GM12878 (cell line): Measurements from ENCODE around the gene SCRN2. TPM values are rescaled to one million over a fixed set of nuclear protein-coding genes. Genes with fewer than 3 reads are reported as not detected.

Experiments used
- ATAC-seq: fragments of 200-7000 bp; cut with Tn5 transposase; 3 replicates; pipeline ENCODE4 v1.9.1; 2020; ENCODE audit warnings: mild to moderate bottlenecking, moderate library complexity
- BruUV-seq: library from RNA; stranded (reverse); fragments of 400-500 nt; replicated peaks from 2 replicates; lab custom pipeline; 2021; lab: Mats Ljungman, UMichigan
- CTCF ChIA-PET: fragments of 300-600 bp; sonication (Branson Sonifier 250); formaldehyde crosslinking; extraction: SDS; loops from one replicate; lab custom pipeline; 2021; ENCODE audit warnings: inconsistent platforms; lab: Yijun Ruan, JAX
- POLR2A ChIA-PET: fragments of 350-600 bp; formaldehyde crosslinking; extraction: SDS; loops from one replicate; lab custom pipeline; 2021; ENCODE audit warnings: inconsistent platforms; lab: Charles Lee
- RAD21 ChIA-PET: fragments of 300-600 bp; sonication (Branson Sonifier 250); formaldehyde crosslinking; loops from one replicate; lab custom pipeline; 2023; ENCODE audit warnings: antibody characterized with exemption; ENCODE audit not compliant: unreplicated experiment; lab: Charles Lee
- SMC1A ChIA-PET: fragments of 300-600 bp; sonication (Branson Sonifier 250); formaldehyde crosslinking; loops from one replicate; lab custom pipeline; 2023; ENCODE audit not compliant: unreplicated experiment, uncharacterized antibody; lab: Charles Lee
- DNase-seq: peaks from one replicate; pipeline ENCODE4 v3.0.0-alpha.2; 2011; ENCODE audit warnings: low read depth, low spot score
- FAIRE-seq: peaks from 3 replicates; lab custom pipeline; 2011; peaks lifted over from hg19 to GRCh38; lab: Jason Lieb, UNC
- H2AFZ ChIP-seq: 2 replicates; pipeline ENCODE4 v1.6.0; 2011; ENCODE audit warnings: low read depth, low read length, control low read depth; ENCODE audit not compliant: control insufficient read depth
- H3K27ac ChIP-seq: 2 replicates; pipeline ENCODE4 v1.5.1; 2011; ENCODE audit warnings: control low read depth; ENCODE audit not compliant: control insufficient read depth, insufficient read depth
- H3K27me3 ChIP-seq, 2 experiments: replicated peaks in 1 of 2; 2 replicates each; pipeline versions ENCODE4 v1.6.0 to v1.6.1; 2011; ENCODE audit warnings: low read length in 1 of 2; ENCODE audit not compliant: control insufficient read depth in 2 of 2, insufficient read depth in 2 of 2
- H3K36me3 ChIP-seq, 2 experiments: 2 replicates each; pipeline ENCODE4 v1.5.1; 2011; ENCODE audit warnings: low read length in 1 of 2; ENCODE audit not compliant: control insufficient read depth in 2 of 2, insufficient read depth in 2 of 2
- H3K4me1 ChIP-seq: 2 replicates; pipeline ENCODE4 v1.6.1; 2011; ENCODE audit warnings: mild to moderate bottlenecking, low read length, moderate library complexity, mixed read lengths; ENCODE audit not compliant: control insufficient read depth, insufficient read depth
- H3K4me2 ChIP-seq: 2 replicates; pipeline ENCODE4 v1.6.0; 2011; ENCODE audit warnings: control low read depth; ENCODE audit not compliant: control insufficient read depth, insufficient read depth
- H3K4me3 ChIP-seq: fragments of 200-600 bp; sonication (generic); 2 replicates; pipeline ENCODE4 v1.5.1; 2016
- H3K79me2 ChIP-seq: 2 replicates; pipeline ENCODE4 v1.6.0; 2011; ENCODE audit warnings: low read length; ENCODE audit not compliant: control insufficient read depth, insufficient read depth
- H3K9ac ChIP-seq: 2 replicates; pipeline ENCODE4 v1.8.0; 2011; ENCODE audit warnings: low read length, control low read depth, mixed read lengths; ENCODE audit not compliant: control insufficient read depth, insufficient read depth
- H3K9me3 ChIP-seq: replicated peaks from 3 replicates; pipeline ENCODE4 v1.5.1; 2011; ENCODE audit warnings: mild to moderate bottlenecking, low read length; ENCODE audit not compliant: control insufficient read depth, insufficient read depth
- H4K20me1 ChIP-seq: 2 replicates; pipeline ENCODE4 v1.6.0; 2011; ENCODE audit not compliant: control insufficient read depth, insufficient read depth
- BMI1 ChIP-seq: fragments of 450-650 bp; IDR thresholded peaks from 2 replicates; pipeline ENCODE4 v1.6.1; 2016; ENCODE audit warnings: mild to moderate bottlenecking, moderate library complexity, borderline replicate concordance
- FOXM1 ChIP-seq: IDR thresholded peaks from 2 replicates; pipeline ENCODE4 v1.6.1; 2012; ENCODE audit warnings: low read depth, mild to moderate bottlenecking, inconsistent platforms, low read length, moderate library complexity
- HDAC2 ChIP-seq: fragments of 200-600 bp; sonication (generic); IDR thresholded peaks from 2 replicates; pipeline ENCODE4 v1.6.1; 2017
- JUND ChIP-seq: IDR thresholded peaks from 2 replicates; pipeline ENCODE4 v1.6.1; 2012; ENCODE audit warnings: low read depth, mild to moderate bottlenecking, low read length, improper control_type of control experiment, moderate library complexity
- TCF12 ChIP-seq: IDR thresholded peaks from 2 replicates; pipeline ENCODE4 v1.6.1; 2011; ENCODE audit warnings: low read depth, mild to moderate bottlenecking, low read length
- WGBS: methylation state at CpG from one replicate; pipeline ENCODE4 v1.1.6; 2016; ENCODE audit warnings: low lambda C conversion rate; ENCODE audit not compliant: insufficient replicate concordance, insufficient coverage; ENCODE audit errors: missing lambda C conversion rate; 5-methylcytosine and 5-hydroxymethylcytosine counted together
- in situ Hi-C: fragments of 300-500 bp; cut with MboI; formaldehyde crosslinking; loops from 9 replicates; pipeline ENCODE4 v1.14.3; 2018; ENCODE audit warnings: mixed read lengths
- intact Hi-C: fragments of 100-400 bp; cut with micrococcal nuclease; formaldehyde crosslinking; loops from one replicate; pipeline ENCODE4 v1.14.2; 2022; ENCODE audit not compliant: unreplicated experiment
- polyA plus RNA-seq, 11 experiments: library from polyadenylated mRNA; depleted of rRNA in 4 of 11; unstranded in 6 of 11; stranded (reverse) in 5 of 11; fragments of >200 nt; fragmentation: Nextera tagmentation in 4 of 11; fragmentation: Illumina TruSeq in 1 of 11; extraction: Ambion mirVana in 4 of 11; extraction: Trizol in 1 of 11; gene quantifications; 1 replicate in 1 of 11; 2 replicates in 10 of 11; pipeline versions ENCODE4 v1.2.1 to v1.2.3, GENCODE V29; 2011 to 2016; ENCODE audit warnings: inconsistent platforms in 2 of 11, missing spikeins in 2 of 11, low read depth in 1 of 11
- total RNA-seq, 4 experiments: library from RNA; depleted of rRNA in 3 of 4; stranded (reverse); fragments of >200 nt in 3 of 4; fragmentation: Illumina TruSeq in 1 of 4; extraction: Trizol in 1 of 4; gene quantifications; 2 replicates each; pipeline versions ENCODE4 v1.2.1 to v1.2.3, GENCODE V29; 2013 to 2021
- TF ChIP-seq, protein P1 (sequence below): fragments of 450-650 bp; IDR thresholded peaks from 2 replicates; pipeline ENCODE4 v1.6.1; 2016; ENCODE audit warnings: mild to moderate bottlenecking
- TF ChIP-seq, protein P2 (sequence below): fragments of 450-650 bp; IDR thresholded peaks from 2 replicates; pipeline ENCODE4 v1.6.1; 2017; ENCODE audit warnings: mild to moderate bottlenecking, moderate library complexity

The SCRN2 gene
- total and polyA plus RNA-seq, 10 of the 15 experiments (the other 5 are each of a cell fraction or from before 2014, with no cell fraction given): 0.34 to 33.3 (median 20.1) TPM

DNA sequence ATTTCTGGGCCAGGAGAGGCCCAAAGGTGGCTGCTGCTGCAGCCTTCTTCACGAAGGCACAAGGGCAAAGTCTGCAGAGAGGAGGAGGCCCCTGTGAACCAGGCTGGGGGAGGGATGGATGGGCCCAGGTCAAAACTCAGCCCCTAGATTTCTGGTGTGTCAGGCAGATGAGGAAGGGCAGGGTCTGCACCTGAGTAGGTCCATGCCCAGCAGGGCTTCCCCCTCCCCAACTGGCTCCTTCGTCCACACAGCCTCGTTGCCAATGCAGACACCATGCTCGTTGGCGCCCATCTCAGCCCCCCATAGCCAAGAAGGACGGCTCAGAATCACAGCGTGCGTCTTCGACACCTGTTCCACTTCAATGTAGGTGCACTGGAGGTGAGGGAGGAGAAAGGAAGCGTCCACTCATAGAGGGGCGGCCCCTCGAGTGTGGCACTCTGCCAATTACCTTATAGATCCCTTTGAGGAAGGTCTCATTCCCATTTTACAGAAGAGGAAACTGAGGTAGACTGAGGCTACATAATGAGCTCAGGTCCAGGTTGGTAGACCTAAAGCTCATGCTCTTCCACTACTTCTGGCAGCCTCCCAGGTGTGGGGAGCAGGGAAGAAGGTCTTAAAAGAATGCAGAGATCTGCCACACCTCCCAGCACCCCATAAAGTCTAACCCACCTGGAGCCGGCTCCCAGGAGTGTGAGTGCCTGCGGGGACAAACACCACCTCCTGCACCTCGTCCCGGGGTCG lies 902 bp downstream of the SCRN2 start (continued):
- TF ChIP-seq JUND (no peak), TCF12 (no peak), BMI1 (no peak), HDAC2 (no peak), FOXM1 (no peak)
- TF ChIP-seq, protein P1, sequence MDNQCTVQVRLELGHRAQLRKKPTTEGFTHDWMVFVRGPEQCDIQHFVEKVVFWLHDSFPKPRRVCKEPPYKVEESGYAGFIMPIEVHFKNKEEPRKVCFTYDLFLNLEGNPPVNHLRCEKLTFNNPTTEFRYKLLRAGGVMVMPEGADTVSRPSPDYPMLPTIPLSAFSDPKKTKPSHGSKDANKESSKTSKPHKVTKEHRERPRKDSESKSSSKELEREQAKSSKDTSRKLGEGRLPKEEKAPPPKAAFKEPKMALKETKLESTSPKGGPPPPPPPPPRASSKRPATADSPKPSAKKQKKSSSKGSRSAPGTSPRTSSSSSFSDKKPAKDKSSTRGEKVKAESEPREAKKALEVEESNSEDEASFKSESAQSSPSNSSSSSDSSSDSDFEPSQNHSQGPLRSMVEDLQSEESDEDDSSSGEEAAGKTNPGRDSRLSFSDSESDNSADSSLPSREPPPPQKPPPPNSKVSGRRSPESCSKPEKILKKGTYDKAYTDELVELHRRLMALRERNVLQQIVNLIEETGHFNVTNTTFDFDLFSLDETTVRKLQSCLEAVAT: no peak

DNA sequence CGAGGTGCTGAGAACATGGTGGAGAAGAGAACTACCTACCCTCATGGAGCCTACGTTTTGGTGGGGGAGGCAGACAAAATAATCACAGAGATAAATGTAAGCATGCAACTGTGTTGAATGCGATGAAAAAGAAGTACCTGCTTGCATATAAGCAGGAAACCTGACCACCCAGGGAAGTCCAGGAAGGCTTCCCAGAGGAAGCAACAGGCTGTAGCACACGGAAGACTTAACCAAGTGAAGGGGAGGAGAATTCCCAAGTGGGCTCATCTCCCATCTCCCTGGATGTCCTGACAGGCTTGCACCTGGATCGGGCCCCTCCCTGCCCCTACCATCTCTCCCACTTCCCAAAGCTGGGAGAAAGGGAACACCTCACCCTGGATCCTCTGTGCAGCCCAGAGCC lies 2.0 kb downstream of the SCRN2 start:
- Histone ChIP-seq H3K4me2 (no peak overlapping the region), H3K27ac (no peak overlapping the region), H2AFZ (no peak overlapping the region), H3K79me2 (no peaks in the 10 kb centered on the region), H3K4me1 (peaks cover 22% of the 10 kb centered on the region), H3K4me3 (no peak overlapping the region), H4K20me1 (no peaks in the 10 kb centered on the region), H3K27me3 (no peaks in the 10 kb centered on the region; a peak in 1 of 4 replicates), H3K9ac (no peak overlapping the region), H3K36me3 (no peaks in the 10 kb centered on the region), H3K9me3 (no peaks in the 10 kb centered on the region)
- RAD21 ChIA-PET: interaction anchor here (7.7 kb wide), 1 partner anchor 50 kb away, joined by 206 read pairs; no protein-coding TSS in a partner anchor
- no peak for FAIRE-seq
- POLR2A ChIA-PET: no interaction called here
- ATAC-seq: no peak
- in situ Hi-C loops (no loop called here), intact Hi-C loops (no loop called here)
- BruUV-seq: no TSS peak
- WGBS: 96% methylated on average over 5 of the region's 5 CpGs
- DNase-seq: no peak
- CTCF ChIA-PET: interaction anchor here (8.5 to 12.4 kb wide), 2 partner anchors 50 to 179 kb away, joined by 82 to 502 read pairs; partner anchors contain the start of gene SP2
- SMC1A ChIA-PET: no interaction called here
- TF ChIP-seq, protein P2, sequence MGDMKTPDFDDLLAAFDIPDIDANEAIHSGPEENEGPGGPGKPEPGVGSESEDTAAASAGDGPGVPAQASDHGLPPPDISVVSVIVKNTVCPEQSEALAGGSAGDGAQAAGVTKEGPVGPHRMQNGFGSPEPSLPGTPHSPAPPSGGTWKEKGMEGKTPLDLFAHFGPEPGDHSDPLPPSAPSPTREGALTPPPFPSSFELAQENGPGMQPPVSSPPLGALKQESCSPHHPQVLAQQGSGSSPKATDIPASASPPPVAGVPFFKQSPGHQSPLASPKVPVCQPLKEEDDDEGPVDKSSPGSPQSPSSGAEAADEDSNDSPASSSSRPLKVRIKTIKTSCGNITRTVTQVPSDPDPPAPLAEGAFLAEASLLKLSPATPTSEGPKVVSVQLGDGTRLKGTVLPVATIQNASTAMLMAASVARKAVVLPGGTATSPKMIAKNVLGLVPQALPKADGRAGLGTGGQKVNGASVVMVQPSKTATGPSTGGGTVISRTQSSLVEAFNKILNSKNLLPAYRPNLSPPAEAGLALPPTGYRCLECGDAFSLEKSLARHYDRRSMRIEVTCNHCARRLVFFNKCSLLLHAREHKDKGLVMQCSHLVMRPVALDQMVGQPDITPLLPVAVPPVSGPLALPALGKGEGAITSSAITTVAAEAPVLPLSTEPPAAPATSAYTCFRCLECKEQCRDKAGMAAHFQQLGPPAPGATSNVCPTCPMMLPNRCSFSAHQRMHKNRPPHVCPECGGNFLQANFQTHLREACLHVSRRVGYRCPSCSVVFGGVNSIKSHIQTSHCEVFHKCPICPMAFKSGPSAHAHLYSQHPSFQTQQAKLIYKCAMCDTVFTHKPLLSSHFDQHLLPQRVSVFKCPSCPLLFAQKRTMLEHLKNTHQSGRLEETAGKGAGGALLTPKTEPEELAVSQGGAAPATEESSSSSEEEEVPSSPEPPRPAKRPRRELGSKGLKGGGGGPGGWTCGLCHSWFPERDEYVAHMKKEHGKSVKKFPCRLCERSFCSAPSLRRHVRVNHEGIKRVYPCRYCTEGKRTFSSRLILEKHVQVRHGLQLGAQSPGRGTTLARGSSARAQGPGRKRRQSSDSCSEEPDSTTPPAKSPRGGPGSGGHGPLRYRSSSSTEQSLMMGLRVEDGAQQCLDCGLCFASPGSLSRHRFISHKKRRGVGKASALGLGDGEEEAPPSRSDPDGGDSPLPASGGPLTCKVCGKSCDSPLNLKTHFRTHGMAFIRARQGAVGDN: no peak
